Embryonic facial prominence (tissue), 1 donor: ENCODE results near the gene TAF6.
A peak's percentile ranks its signal among the peaks of the same experiment; 100 is the strongest.
"Not testable (repeated sequence)": the region's sequence is repeated elsewhere in the genome, so short reads cannot be mapped to it uniquely, and the experiment has no call there.

ENCODE experiments used
- DNase-seq: peaks from one replicate; pipeline ENCODE4 v3.0.0-alpha.2; 2016; ENCODE audit errors: extremely low spot score

The TAF6 gene

DNA sequence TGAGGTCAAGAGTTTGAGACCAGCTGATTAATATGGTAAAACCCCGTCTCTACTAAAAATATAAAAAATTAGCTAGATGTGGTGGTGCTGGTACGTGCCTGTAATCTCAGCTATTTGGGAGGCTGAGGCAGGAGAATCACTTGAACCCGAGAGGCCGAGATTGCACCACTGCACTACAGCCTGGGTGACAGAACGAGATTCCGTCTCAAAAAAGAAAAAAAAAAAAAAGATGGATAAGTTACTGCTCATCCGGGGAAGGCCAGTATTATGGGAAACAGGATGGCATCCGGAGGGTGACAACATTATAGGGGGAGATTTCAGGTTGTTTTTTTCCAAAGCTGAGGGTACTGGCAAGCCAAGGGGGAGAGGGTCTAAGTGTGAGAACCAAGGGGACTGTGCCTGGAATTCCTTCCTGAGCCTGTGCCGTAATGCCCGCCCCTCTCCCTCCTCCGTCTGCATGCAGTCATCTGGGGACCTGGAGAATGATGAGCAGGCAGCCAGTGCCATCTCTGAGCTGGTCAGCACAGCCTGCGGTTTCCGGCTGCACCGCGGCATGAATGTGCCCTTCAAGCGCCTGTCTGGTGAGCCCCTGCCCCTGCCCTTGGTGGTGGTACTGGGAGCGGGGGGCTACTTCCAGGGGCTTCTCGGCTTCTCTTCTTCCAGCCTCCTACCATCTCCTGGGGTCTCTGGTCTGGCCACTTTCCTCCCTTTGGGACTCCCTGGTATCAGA is 33.9 kb upstream of the TAF6 start:
- no peak for DNase-seq

DNA sequence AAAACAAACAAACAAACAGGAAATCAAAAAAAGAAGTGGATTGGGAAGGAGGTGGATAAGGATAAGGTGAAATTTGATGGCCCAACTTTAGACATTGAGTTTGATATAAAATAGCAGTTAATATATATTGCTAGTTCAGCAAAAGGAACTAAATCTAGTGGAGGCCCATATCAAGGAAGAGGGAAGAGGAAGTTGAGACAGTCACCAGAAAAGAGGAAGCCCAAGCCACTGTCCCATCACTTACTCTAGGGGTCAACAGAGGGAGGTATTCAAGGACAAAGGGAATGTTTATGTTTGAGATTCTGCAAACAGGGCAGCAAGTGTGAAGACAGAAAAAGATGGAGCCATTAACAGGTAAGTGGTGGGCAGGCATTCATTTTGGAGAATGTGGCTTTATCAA is 33.2 kb upstream of the TAF6 start:
- no peak for DNase-seq

GRCh38 chr7:100148559-100149328 is 29.6 kb upstream of the TAF6 start, which contains the start of gene LAMTOR4:
LAMTOR4 (plus strand) TSS chr7:100148918; CDS start chr7:100148973, 55 bp downstream.
- peak; percentile 95 for DNase-seq

- DNase-seq, result no peak
Observed at GRCh38 chr7:100148225-100148558, 29.0 kb upstream of the TAF6 start.

GRCh38 chr7:100147278-100147677 is 28.1 kb upstream of the TAF6 start:
- DNase-seq, result no peak

DNA sequence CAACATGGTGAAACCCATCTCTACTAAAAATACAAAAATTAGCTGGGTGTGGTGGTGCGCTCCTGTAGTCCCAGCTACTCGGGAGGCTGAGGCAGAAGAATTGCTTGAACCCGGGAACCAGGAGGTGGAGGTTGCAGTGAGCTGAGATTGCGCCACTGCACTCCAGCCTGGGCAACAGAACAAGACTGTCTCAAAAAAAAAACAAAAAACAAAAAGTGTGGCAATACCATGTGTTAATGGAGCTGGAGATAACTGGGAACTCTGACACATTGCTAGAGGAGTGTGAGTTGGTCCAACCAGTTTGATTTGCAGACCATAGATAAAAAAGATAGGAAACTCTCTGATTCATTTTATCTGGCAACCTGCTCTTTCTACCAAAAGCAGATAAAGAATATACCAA is 27.2 kb upstream of the TAF6 start:
- DNase-seq, result not testable (repeated sequence)

DNA sequence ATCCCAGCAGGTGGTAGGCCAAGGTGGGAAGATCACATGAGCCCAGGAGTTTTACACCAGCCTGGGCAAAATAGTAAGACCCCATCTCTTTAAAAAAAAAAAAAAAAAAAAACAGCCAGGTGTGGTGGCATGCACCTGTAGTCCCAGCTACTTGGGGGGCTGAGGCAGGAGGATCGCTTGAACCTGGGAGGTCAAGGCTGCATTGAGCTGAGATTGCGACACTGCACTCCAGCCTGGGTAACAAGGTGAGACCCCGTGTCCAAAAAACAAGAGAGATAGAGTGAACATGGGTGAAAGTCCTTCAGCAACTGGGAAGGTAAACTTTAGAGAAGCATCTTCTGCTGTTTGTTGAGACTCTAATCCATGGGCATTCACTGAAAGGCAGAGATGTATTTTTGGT is 23.3 kb upstream of the TAF6 start:
- DNase-seq, result no peak

DNA sequence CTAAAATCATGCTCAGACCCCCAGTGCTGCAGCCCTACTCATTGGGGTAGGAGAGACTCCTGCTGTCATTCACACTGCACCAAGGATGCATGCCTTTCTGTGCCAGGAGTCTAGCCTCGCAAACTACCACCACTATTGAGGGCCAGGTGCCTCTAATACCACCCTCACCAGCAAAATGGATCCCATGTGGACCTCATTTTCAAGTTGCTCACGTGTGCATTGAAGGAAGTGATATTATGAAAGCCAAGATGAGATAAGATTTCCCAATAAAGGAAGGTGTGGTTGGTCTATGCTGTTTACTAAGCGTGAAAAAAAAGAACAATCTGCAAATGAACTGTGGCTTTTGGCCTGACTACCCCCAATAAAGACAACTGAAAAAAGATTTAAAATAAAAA is 22.4 kb upstream of the TAF6 start:
- DNase-seq, result no peak

DNA sequence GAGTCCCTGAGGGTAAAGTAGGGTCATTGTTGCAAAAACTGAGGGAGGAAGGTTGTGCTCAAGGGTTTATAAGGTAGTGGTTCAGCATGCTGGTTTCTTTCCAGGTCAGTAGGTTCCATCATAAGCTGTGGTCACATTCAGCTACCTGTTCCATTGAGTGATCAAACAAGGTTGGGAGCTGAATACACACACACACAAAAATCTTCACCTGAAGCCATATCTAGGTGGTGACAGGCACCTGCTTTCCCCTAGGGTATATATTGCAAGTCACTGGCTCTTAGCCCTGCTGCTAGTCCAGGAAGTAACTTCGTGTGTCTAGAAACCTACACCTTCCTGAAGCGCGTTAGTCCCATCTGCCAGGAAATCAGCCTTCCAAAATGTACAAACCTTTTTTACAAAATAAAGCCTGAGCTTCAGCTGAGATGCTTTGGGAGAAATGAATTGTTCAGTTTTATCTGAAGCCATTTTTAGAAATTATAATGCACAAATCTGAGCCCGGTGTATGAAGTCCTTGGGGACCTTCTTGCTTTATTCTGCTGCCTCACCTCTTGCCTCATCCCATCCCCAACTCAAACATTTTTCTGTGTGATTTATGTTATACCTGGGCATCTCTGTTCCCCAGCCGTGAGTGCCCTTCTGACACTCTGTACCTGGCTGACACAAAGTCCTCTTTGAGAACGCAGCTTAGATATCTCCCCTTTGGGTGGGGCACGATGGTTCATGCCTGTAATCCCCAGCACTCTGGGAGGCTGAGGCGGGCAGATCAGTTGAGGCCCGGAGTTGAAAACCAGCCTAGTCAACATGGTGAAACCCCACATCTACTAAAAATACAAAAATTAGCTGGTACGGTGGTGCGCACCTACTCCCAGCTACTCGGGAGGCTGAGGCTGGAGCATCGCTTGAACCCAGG is 18.9 kb upstream of the TAF6 start:
- no peak for DNase-seq

DNA sequence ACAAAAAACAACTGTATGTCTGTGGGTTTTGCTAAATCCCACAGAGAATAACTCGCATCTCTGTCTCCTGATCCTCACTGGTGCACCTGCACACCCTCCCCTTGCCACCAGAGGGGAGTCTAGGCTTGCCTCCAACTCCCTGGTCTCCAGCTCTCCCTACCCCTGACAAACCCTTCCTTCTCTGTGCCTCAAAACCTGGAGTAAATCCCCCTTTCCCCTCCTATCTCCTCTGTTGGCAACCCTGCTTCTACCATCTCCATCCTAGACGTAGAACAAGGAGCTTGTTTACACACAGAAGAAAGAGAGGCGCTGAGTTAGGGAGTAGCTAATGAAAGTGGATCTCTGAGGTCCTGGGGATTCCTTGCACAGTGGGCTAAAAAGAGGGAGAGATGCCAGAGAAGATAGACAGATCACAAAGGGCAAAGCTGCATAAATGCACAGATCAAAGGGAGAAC is 13.6 kb upstream of the TAF6 start:
- DNase-seq, result no peak

GRCh38 chr7:100132126-100132525 is 13.0 kb upstream of the TAF6 start:
- no peak for DNase-seq

GRCh38 chr7:100130608-100131453 is 11.7 kb upstream of the TAF6 start:
- no peak for DNase-seq

GRCh38 chr7:100130220-100130607 is 11.1 kb upstream of the TAF6 start:
- not testable (repeated sequence) for DNase-seq

DNA sequence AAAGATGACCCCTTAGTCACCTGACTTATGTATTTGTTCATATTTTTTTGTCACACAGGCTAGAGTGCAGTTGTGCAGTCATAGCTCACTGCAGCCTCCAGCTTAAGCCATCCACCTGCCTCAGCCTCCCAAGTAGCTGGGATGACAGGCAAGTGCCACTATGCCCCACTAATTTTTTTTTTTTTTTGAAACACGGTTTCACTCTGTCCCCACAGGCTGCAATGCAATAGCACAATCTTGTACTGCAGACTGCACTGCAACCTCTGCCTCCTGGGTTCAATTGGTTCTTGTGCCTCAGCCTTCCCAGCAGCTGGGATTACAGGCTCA is 9.4 kb upstream of the TAF6 start:
- DNase-seq, result no peak

GRCh38 chr7:100127866-100128636 is 8.9 kb upstream of the TAF6 start:
- no peak for DNase-seq

- DNase-seq, result peak; percentile 84
Observed at GRCh38 chr7:100126931-100127865, 8.0 kb upstream of the TAF6 start, which contains the start of gene MBLAC1. MBLAC1 (plus strand) TSS chr7:100126967; CDS start chr7:100127396, 429 bp downstream.

- DNase-seq, result no peak
Observed at GRCh38 chr7:100126239-100126930, 7.2 kb upstream of the TAF6 start.

- DNase-seq, result no peak
Observed at GRCh38 chr7:100124301-100125230, 5.4 kb upstream of the TAF6 start.
